Raji (cell line): ENCODE data around the gene CDH22.

ENCODE experiments used
- POLR2A ChIP-seq: IDR thresholded peaks from 2 replicates; pipeline ENCODE4 v1.6.1; 2011; ENCODE audit warnings: low read depth, low read length, control low read depth; ENCODE audit not compliant: insufficient read depth

The CDH22 gene

DNA sequence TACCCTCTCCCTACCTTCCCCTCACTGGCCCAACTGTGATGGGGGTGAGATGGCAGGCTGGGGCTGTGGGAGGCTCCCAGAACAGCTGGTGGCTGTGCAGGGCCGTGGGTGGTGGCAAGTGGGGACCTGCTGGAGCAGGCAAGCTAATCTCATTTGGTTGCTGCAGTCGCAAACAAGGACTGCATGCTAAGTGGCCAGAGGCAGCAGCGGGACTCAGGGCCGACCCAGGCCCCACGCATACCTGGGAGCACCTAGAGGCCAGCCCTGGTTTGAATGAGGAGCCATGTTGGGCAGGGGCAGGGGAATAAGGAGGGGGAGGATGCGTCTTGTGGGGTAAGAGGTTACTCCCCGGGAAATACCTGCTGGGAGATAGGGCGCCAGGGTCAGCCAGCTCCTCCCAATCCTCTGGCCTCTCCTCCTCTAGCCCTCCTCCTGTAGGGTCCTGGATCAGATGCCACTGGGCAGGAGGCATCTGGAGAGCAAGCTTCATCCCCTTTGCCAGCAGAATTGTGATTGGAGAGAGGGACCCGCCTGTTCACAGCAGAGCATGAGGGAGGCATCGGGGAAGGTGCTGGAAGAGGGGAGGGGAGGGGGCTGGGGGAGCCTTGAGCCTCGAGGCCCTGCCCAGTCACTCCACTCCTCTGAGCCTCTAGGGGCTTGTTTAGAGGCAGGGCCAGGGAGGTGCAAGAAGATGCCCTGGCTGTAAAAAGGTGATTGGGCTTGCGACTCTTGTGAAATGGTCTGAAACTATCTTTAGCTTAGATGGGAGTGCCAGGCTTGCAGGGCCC, 24.3 kb upstream of the CDH22 start:
- TF ChIP-seq POLR2A = no peak

DNA sequence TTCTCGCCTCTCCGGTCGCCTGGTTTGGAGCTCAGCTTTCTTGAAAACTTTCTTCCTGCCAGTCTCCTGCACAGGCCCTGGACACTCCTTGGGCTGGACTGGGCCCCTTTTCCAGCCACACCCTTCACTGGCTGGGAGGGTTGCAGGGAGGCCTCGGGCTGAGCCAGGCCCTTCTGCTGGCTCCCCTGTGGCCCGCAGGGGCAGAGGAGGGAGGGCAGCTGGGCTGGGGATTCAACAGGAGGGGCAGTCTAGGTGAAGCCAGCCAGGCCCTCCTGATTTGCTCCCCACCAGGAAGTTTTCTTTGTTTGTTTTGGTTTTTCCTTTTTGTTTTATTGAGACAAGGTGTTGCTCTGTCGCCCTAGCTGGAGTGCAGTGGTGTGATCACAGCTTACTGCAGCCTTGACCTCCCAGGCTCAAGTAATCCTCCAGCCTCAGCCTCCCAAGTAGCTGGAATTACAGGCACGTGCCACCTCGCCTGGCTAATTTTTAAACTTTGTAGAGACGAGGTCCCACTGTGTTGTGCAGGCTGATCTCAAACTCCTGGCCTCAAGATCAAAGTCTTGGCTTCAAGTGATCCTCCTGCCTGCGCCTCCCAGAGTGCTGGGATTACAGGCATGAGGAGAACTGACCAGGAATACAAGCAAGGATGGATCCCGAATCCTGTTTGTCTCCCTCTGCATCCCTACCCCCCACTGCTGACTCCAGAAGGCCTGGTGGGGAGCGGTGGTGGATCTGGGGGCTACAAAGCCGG, 23.5 kb upstream of the CDH22 start:
- no peak for TF ChIP-seq POLR2A

DNA sequence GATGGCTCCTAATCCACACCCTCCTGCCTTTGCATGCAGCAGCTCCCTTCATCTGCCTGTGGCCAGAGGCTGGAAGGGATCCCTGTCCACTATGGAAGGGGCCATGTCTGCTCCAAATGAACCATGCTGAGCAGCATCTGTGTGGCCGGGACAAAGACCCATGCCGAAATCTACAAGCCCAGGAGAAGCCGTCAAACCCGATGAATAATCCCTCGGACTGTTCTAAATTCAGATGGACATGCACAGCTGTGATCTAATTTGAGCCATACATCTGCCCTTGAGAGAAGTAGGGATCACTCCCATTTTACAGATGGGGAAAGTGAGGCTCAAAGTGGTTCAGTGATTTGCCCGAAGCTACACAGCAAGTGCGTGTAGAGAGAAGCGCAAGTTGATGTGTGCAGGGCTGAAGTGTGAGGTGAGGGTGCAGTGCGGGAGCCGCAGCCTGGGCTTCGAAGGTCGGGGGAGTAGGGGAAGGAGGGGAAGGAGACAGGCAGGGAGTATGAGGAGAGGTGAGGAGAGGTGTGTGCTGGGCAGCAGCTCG, 22.6 kb upstream of the CDH22 start:
- no peak for TF ChIP-seq POLR2A

DNA sequence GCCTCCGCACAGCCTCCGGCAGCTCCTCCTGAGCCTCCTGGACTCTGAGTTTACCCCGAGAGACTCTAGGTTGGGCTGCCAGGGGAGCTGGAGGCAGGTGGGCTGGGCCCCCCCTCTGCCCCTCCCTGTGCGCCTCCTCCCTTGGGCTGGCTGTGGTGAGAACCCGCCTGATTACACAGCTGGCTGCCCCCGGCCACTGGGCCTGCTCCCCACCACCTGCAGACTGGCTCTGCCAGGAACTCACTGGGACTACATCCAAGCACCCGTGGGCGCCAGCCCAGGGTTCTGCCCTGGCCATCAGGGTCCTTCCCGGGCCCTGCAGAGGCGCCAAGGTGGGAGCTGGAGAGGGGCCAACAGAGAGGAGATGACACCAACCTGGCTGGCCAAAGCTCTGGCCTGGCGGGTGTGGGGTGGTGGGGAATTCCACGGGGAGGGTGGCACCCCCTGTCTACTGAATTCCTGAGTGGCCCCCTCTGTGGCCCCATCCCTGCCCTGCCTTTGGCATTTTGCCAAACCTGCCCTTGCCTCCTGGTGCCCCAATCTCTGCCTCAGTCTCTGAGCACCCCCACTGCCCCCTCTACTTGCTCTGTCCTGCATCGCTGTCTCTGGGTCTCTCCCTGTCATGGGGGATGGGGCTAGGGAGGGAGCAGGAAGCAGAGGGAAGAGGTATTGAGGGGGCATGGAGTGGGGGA, 21.9 kb upstream of the CDH22 start:
- TF ChIP-seq POLR2A = no peak

DNA sequence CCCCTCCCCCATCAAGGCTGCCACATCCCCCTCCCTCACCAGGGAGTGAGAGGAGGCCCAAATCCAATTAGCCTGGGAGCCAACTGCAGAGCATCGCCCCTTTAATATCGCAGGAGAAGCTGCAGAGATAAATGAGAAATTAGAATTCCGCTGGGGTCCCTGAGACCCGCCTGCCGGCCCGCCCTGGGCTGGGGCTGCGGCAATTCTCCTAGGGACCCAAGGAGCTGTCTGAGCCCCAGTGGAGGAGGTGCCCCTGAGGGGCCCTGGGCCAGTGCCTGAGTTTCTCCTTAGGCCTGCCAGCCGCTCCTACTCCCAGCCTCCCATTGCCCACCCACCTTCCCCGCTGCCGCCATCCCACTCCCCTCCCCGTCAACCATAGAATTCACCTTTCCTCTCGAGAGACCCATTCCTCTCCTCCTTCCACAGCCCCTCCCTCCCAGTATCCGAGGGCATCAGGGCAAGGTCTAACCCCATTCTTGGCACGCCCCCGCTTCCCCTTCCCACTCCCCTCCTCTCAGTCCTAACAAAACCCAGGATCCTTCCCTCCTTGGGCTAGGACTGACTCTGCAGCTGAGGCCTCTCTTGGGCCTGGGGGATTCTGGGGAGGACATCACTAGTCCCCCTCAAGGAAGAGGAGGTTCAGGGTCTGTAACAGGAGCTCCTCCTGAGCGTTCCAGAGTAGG, 20.0 kb upstream of the CDH22 start:
- no peak for TF ChIP-seq POLR2A

DNA sequence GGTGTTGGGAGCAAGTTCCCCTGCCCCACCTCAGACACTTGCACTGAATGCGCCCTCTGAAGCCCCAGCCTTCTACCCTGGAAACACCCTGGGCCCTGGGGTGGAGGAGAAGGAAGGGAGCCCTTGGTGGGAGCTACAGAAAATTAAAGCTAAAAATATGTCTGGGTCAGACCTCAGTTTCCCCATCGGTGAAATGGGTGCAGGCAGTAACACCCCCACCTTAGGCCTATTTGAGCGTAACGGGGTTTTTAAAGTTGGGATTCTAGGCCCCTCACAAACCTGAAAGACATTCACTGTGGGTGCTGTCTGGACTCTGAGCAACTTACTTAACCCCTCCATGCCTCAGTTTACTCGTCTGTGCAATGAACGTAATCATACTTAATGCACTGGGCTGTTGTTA, 19.3 kb upstream of the CDH22 start:
- TF ChIP-seq POLR2A = no peak

DNA sequence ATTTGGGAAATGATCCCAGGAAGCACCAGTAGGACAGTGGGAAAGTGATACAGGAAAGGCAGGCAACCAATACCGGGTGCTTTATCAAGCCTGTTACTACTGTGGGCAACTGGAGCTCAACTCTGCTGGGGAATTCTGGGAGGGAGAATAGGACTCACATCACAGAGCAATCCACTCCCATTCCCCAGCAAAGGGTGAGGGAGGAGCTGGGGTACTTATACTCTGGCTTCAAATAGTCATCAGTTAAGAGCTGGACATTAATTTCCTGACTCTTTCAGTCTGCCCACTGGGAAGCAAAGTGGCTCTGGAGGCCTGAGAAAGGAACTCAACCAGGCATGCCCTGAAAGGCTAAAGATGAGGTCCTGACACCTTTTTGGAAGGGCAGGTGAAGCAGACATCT, 17.5 kb upstream of the CDH22 start:
- TF ChIP-seq POLR2A = no peak

DNA sequence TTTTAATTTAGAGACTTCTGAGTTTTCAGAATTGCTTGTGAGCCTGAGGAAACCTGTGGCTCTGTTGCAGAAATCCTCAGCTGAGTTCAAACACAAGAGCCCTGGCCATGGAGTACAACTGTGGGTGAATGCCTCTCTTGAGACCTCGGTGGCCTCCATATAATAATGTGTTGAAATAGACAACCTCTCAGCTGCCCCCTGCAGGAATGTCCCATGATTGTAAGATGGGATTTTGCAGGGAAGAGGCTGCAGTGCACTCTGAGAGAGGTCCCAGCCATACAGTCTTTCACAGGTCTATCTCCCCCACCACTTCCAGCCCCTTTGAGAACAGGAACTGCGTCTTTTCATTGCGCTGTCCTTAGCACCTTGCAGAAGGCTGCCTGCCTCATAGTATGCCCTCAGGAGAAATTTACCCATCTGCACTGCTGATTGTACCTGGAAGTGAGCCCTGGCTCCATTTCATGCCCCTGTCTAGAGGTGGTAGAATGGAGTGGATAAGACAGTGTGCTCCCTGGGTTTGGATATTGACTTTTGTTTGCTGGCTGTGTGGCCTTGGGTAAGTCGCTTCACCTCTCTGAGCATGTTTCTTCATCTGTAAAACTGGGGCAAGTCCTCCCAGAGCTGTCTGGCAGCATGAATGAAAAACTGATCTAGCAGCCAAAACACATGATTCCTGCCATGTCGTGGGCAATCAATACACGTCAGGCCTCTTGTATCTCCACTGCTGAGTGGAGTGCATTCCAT, 16.8 kb upstream of the CDH22 start:
- no peak for TF ChIP-seq POLR2A

DNA sequence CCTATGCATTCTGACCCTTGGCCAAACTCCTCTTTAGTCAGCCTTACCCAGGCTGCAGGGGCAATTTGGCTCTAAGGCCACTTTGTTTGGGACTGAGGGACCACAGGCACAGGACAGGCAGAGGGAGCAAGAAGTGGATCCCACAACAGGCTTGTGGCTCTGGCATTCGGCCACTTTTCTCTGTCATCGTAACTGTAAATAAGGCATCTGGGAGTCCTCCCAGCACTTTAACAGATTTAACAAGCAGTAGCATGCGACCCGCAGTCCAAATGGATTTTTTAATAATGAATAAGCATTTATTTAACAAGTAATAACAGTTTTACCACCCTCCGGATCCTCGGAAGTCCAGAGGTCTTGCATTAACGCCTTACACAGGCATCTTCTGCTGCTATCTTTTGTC, 16.1 kb upstream of the CDH22 start:
- TF ChIP-seq POLR2A = no peak

DNA sequence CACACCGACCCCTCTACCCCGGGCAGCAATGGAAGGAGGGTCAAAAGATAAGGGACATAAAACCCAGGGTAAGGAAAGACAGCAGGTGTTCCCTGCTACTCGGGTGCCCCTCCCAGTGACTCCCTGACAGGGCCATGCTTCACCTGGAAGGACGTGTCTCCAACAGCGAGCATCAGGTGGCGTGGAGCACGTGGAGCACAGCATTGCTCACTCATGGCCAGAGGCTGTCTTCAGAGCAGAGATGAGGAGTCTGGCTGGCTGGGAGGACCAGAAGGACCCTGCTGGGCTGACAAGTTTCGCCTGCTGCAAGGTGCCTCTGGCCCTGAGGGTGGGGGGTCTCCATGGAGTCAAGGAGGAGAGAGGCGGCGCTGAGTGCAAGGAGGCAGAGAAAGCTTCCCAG, 15.3 kb upstream of the CDH22 start:
- no peak for TF ChIP-seq POLR2A

DNA sequence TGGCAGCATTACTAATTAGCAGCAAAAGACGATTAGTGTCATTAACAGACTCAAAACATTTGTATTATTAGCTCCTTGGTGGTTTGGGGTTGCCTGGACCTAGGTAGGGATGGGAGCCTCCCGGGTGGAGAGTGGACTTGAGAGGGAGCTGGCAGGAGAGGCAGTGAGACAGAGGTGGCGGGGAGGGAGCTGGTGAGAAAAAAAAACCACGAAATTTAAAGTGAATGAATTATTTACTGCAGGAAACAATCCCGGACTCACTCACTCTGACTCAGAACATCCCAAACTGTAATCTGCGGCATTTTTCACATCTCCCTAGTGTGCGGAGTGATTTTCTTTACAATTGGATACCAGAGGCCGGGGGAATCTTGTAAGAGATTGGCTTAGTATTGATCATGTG, 14.3 kb upstream of the CDH22 start:
- TF ChIP-seq POLR2A = no peak

DNA sequence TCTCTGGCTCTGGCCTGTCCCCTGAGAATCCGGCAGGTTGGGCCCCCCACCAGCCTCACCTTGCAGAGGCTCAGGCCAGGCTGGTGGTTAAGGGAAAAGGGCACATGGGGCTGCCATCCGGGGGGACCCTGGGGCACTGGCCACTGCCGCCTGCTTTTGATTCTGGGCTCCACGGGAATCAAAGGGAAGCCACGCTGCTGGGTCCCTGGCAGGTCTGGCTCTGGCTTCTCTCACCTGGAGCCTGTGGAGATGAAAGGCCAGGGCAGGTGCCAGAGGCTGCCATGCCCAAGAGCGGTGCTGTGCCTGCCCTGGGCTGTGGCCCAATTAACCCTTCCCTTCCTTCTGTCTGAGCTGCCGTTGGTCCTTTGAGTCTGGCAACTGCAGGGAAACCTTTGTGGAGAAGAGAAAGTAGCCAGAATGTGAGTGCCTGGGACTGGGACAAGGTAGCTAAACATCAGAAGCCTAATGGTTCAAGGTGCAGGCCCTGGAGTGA, 9.4 kb upstream of the CDH22 start:
- TF ChIP-seq POLR2A = no peak

DNA sequence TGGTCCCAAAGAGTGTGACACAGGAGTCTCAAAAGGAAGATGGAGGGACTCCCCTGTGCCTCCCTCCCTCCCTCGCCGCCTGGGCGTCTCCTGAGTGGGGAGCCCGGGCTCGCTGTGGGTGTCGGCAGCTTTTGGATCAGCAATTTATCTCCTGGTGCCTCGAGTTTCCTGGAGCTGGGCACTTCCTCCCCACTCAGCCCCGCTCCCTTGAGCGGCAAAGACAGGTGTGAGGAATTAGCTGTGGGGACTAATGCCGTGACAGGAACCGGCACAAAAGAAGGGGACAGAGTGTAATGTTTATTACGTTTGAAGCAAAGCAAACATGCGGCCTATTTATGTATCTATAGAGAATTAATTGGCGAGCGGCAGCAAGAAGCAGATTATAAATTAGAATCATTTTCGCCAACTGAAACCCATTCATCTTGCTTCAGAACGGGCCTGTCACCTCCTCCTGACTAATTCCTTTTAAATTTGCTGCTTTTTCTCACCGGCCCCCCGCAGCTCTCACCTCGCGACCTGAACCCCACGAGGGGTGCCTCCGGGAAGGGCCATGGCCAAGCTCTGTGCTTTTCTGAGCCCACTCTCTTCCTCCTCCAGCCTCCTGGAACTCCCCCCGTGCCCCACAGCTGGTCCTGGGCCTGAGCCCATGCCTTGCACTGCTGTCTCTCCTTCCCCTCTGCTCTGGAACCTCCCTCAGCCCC, 8.8 kb upstream of the CDH22 start:
- no peak for TF ChIP-seq POLR2A

DNA sequence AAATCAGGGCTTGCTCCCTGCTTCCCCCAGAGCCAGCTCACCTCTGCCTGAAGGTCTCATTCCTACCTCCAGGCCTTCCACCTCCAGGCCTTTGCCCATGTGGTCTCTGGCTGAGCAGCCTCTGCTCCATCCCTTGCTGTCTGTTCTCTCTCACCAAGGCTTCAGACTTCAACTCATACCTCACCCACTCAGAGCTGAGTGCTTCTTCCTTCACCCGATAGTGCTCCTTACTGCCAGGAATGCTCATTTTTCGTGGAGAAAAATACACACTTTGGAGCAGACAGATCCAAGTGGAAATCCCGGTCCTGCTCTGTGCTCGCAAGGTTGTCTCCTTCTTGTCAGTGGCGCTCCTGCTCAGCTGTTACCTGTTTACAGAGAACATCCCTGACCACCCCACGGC, 7.0 kb upstream of the CDH22 start:
- TF ChIP-seq POLR2A = no peak
